HG03354 (cell line): Measurements from ENCODE around the gene SLC24A5.

ENCODE experiments used
- ATAC-seq: cut with Tn5 transposase; IDR thresholded peaks from one replicate; pipeline ENCODE4 v1.9.1; 2021; ENCODE audit warnings: mild to moderate bottlenecking; ENCODE audit not compliant: unreplicated experiment, poor library complexity, severe bottlenecking

Gene SLC24A5

GRCh38 chr15:48109212-48109611 lies 11.6 kb upstream of the SLC24A5 start:
- no peak for ATAC-seq

- ATAC-seq, result no peak
Measured at GRCh38 chr15:48109856-48110531, 10.8 kb upstream of the SLC24A5 start.

GRCh38 chr15:48112242-48112641 lies 8.5 kb upstream of the SLC24A5 start:
- ATAC-seq, result no peak

- ATAC-seq, result no peak
Measured at GRCh38 chr15:48119277-48119676, 1.5 kb upstream of the SLC24A5 start.

- ATAC-seq, result no peak
Measured at GRCh38 chr15:48121849-48122248, 1.1 kb downstream of the SLC24A5 start.

GRCh38 chr15:48126667-48127355 lies 6.0 kb downstream of the SLC24A5 start:
- no peak for ATAC-seq

- no peak for ATAC-seq
Measured at GRCh38 chr15:48131324-48131723, 10.5 kb downstream of the SLC24A5 start.

GRCh38 chr15:48132874-48133273 lies 12.1 kb downstream of the SLC24A5 start:
- no peak for ATAC-seq

- no peak for ATAC-seq
Measured at GRCh38 chr15:48143856-48144255, 23.1 kb downstream of the SLC24A5 start.

GRCh38 chr15:48144889-48145288 lies 24.1 kb downstream of the SLC24A5 start:
- peak; percentile 71 for ATAC-seq

- ATAC-seq, result no peak
Measured at GRCh38 chr15:48145923-48146322, 25.1 kb downstream of the SLC24A5 start.

GRCh38 chr15:48147358-48147757 lies 26.6 kb downstream of the SLC24A5 start:
- ATAC-seq, result no peak

- no peak for ATAC-seq
Measured at GRCh38 chr15:48149858-48150257, 29.1 kb downstream of the SLC24A5 start.

GRCh38 chr15:48153526-48153925 lies 32.7 kb downstream of the SLC24A5 start:
- peak; percentile 73 for ATAC-seq

GRCh38 chr15:48168616-48169015 lies 47.8 kb downstream of the SLC24A5 start:
- ATAC-seq, result no peak

- no peak for ATAC-seq
Measured at GRCh38 chr15:48170981-48171380, 50.2 kb downstream of the SLC24A5 start.

- ATAC-seq, result no peak
Measured at GRCh38 chr15:48175126-48175525, 54.3 kb downstream of the SLC24A5 start.

GRCh38 chr15:48176112-48176511 lies 55.3 kb downstream of the SLC24A5 start:
- ATAC-seq, result no peak

GRCh38 chr15:48176957-48177356 lies 56.2 kb downstream of the SLC24A5 start:
- ATAC-seq, result peak; percentile 41

GRCh38 chr15:48177383-48177765 lies 56.6 kb downstream of the SLC24A5 start:
- ATAC-seq, result peak; percentile 69
